ENCODE data around the gene CEL.

CEL gene

GRCh38 chr9:133118179-133118520, 56.4 kb downstream of the CEL start:
- DNase-seq (ENCODE audit: low spot score): no peak

- no peak for DNase-seq (ENCODE audit: low spot score)
Observed at GRCh38 chr9:133118568-133118967, 56.8 kb downstream of the CEL start.

- no peak for DNase-seq (ENCODE audit: low spot score)
Observed at GRCh38 chr9:133119103-133119845, 57.5 kb downstream of the CEL start.

GRCh38 chr9:133119846-133120500, 58.2 kb downstream of the CEL start:
- no peak for DNase-seq (ENCODE audit: low spot score)

GRCh38 chr9:133120501-133121197, 58.9 kb downstream of the CEL start:
- DNase-seq (ENCODE audit: low spot score): no peak
